Esophagus squamous epithelium (tissue), 4 donors: Measurements from ENCODE around the gene CBX6.

Source experiments
- POLR2A ChIP-seq, 4 donors: fragments of 450-650 bp; IDR thresholded peaks; one replicate each; pipeline ENCODE4 v1.6.1; 2017; ENCODE audit warnings: antibody characterized with exemption in 4 of 4, mild to moderate bottlenecking in 4 of 4, moderate library complexity in 3 of 4
- TF ChIP-seq, protein P1 (sequence below), 6 experiments: fragments of 450-650 bp in 4 of 6; fragments of 200-600 bp in 2 of 6; sonication (generic) in 2 of 6; IDR thresholded peaks; one replicate each; pipeline ENCODE4 v1.5.1; 2016 to 2019; ENCODE audit warnings: antibody characterized with exemption in 6 of 6, mild to moderate bottlenecking in 4 of 6, moderate library complexity in 4 of 6

DNA sequence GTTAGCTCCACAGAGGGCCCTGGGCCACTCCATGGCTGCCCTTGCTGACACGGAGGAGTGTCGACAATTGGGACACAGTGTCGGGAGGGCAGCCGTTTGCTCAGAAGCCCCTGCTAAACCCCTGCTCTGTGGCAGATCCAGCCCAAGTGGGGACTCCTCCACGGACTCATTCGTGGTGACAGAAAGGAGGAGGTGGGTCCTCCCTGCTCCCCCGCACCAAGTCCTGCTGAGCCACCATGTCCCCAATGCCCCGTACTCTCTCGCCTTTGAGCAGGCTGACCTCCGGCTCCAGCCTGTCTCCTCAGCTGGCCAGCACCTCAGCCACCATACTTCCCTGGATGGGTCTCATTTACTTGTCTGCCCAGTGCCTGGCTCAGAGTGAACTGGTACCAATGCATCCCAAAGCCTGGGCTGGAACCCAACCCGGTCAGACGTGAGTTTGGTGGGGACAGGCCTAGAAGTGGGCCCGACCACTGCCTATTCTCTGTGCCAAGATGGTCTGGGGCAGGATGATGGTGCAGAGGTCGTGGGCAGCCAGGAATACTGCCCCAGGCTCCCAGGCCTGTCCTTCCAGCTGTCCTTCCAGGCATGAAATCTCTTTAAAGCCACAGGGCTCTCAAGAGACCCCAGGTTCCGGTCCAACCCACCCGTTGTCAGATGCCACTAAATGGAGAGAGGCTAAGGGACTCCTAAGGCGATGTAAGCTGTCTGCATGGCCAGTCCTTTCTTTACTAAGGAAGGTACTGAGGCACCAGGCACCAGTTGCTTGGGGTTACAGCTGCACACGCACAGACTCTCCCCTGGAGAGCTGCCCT lies 4.3 kb downstream of the CBX6 start:
- no peak for TF ChIP-seq POLR2A (IDR thresholded peaks at IDR 0.05)
- TF ChIP-seq, protein P1, sequence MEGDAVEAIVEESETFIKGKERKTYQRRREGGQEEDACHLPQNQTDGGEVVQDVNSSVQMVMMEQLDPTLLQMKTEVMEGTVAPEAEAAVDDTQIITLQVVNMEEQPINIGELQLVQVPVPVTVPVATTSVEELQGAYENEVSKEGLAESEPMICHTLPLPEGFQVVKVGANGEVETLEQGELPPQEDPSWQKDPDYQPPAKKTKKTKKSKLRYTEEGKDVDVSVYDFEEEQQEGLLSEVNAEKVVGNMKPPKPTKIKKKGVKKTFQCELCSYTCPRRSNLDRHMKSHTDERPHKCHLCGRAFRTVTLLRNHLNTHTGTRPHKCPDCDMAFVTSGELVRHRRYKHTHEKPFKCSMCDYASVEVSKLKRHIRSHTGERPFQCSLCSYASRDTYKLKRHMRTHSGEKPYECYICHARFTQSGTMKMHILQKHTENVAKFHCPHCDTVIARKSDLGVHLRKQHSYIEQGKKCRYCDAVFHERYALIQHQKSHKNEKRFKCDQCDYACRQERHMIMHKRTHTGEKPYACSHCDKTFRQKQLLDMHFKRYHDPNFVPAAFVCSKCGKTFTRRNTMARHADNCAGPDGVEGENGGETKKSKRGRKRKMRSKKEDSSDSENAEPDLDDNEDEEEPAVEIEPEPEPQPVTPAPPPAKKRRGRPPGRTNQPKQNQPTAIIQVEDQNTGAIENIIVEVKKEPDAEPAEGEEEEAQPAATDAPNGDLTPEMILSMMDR (IDR thresholded peaks at IDR 0.05): no peak
